GM06990 (cell line): ENCODE results near the gene TNFSF4.

Experiments used
- DNase-seq: peaks from one replicate; pipeline ENCODE4 v3.0.0-alpha.2; 2011; ENCODE audit not compliant: insufficient read length; ENCODE audit errors: extremely low read depth
- H3K27me3 ChIP-seq: replicated peaks from 2 replicates; pipeline ENCODE4 v1.6.0; 2011; ENCODE audit warnings: low read length; ENCODE audit not compliant: control insufficient read depth, insufficient read depth
- H3K36me3 ChIP-seq: 2 replicates; pipeline ENCODE4 v1.5.1; 2011; ENCODE audit warnings: low read length; ENCODE audit not compliant: control insufficient read depth, insufficient read depth
- H3K4me3 ChIP-seq: replicated peaks from 2 replicates; pipeline ENCODE4 v1.5.1; 2011; ENCODE audit warnings: low read depth, mild to moderate bottlenecking, control low read depth, low read length
- CTCF ChIP-seq: IDR thresholded peaks from 2 replicates; pipeline ENCODE4 v1.5.1; 2011; ENCODE audit warnings: low read length, control low read depth, mild to moderate bottlenecking, inconsistent platforms; ENCODE audit not compliant: insufficient read depth, poor library complexity, severe bottlenecking

Gene TNFSF4

GRCh38 chr1:173173388-173173787, 33.7 kb downstream of the TNFSF4 start:
- no peak overlapping the region for H3K4me3 ChIP-seq
- no peak for TF ChIP-seq CTCF
- DNase-seq: no peak
- H3K36me3 ChIP-seq: no peaks in the 10 kb centered on the region
- H3K27me3 ChIP-seq: no peaks in the 10 kb centered on the region

GRCh38 chr1:173171152-173171551, 36.0 kb downstream of the TNFSF4 start:
- TF ChIP-seq CTCF: no peak
- H3K4me3 ChIP-seq: no peak overlapping the region
- H3K27me3 ChIP-seq: no peaks in the 10 kb centered on the region
- no peak for DNase-seq
- H3K36me3 ChIP-seq: no peaks in the 10 kb centered on the region

- DNase-seq: no peak
- H3K4me3 ChIP-seq: no peak overlapping the region
- TF ChIP-seq CTCF: no peak
- H3K36me3 ChIP-seq: no peaks in the 10 kb centered on the region
- H3K27me3 ChIP-seq: no peaks in the 10 kb centered on the region
Measured at GRCh38 chr1:173168941-173169340, 38.2 kb downstream of the TNFSF4 start.

- no peak for DNase-seq
- Histone ChIP-seq H3K4me3 (no peak overlapping the region), H3K36me3 (no peaks in the 10 kb centered on the region), H3K27me3 (no peaks in the 10 kb centered on the region)
- no peak for TF ChIP-seq CTCF
Measured at GRCh38 chr1:173164686-173165085, 42.4 kb downstream of the TNFSF4 start.

- H3K36me3 ChIP-seq: no peaks in the 10 kb centered on the region
- no peak for TF ChIP-seq CTCF
- DNase-seq: no peak
- no peak overlapping the region for H3K4me3 ChIP-seq
- H3K27me3 ChIP-seq: no peaks in the 10 kb centered on the region
Measured at GRCh38 chr1:173164178-173164577, 43.0 kb downstream of the TNFSF4 start.

- no peak for DNase-seq
- H3K36me3 ChIP-seq: no peaks in the 10 kb centered on the region
- no peaks in the 10 kb centered on the region for H3K27me3 ChIP-seq
- TF ChIP-seq CTCF: no peak
- no peak overlapping the region for H3K4me3 ChIP-seq
Measured at GRCh38 chr1:173163222-173163621, 43.9 kb downstream of the TNFSF4 start.
